MCF 10A (cell line): ENCODE data around the gene ELMO2. TPM values are rescaled to one million over a fixed set of nuclear protein-coding genes. Genes with fewer than 3 reads are reported as not detected.

Source experiments
- BruUV-seq: library from RNA; stranded (reverse); fragments of 400-500 nt; replicated peaks from 2 replicates; lab custom pipeline; 2021; lab: Mats Ljungman, UMichigan
- CTCF ChIA-PET: fragments of 300-600 bp; sonication (Branson Sonifier 250); formaldehyde crosslinking; extraction: SDS; loops from one replicate; lab custom pipeline; 2021; ENCODE audit warnings: antibody characterized with exemption, inconsistent platforms; lab: Yijun Ruan, JAX
- POLR2A ChIA-PET: fragments of 300-600, 350-650 bp; sonication (Branson Sonifier 250); formaldehyde crosslinking; extraction: SDS; loops from one replicate; lab custom pipeline; 2020; ENCODE audit warnings: antibody characterized with exemption, inconsistent platforms; lab: Yijun Ruan, JAX
- DNase-seq: peaks from one replicate; pipeline ENCODE4 v3.0.0-alpha.2; 2018; ENCODE audit not compliant: unreplicated experiment
- H3K27ac Mint-ChIP-seq: one replicate; pipeline ENCODE4 v1.8.0; 2022; ENCODE audit warnings: mild to moderate bottlenecking, low read depth, mixed read lengths; ENCODE audit not compliant: unreplicated experiment
- H3K27me3 Mint-ChIP-seq: one replicate; pipeline ENCODE4 v1.8.0; 2022; ENCODE audit warnings: mixed read lengths; ENCODE audit not compliant: insufficient read depth, unreplicated experiment
- H3K36me3 Mint-ChIP-seq: one replicate; pipeline ENCODE4 v1.8.0; 2022; ENCODE audit warnings: mild to moderate bottlenecking, moderate library complexity, mixed read lengths; ENCODE audit not compliant: insufficient read depth, unreplicated experiment
- H3K4me1 Mint-ChIP-seq: one replicate; pipeline ENCODE4 v1.8.0; 2022; ENCODE audit warnings: mixed read lengths; ENCODE audit not compliant: insufficient read depth, unreplicated experiment
- H3K4me3 Mint-ChIP-seq: one replicate; pipeline ENCODE4 v1.8.0; 2022; ENCODE audit warnings: mild to moderate bottlenecking, moderate library complexity, mixed read lengths; ENCODE audit not compliant: unreplicated experiment
- H3K9me3 Mint-ChIP-seq: one replicate; pipeline ENCODE4 v1.8.0; 2022; ENCODE audit warnings: mixed read lengths; ENCODE audit not compliant: unreplicated experiment
- CTCF ChIP-seq: fragments of 200-600 bp; IDR thresholded peaks from one replicate; pipeline ENCODE4 v1.8.0; 2022; ENCODE audit warnings: antibody characterized with exemption, mild to moderate bottlenecking; ENCODE audit not compliant: unreplicated experiment
- intact Hi-C: fragments of 100-400 bp; cut with micrococcal nuclease; formaldehyde crosslinking; loops from 2 replicates; pipeline ENCODE4 v1.14.1; 2022
- total RNA-seq: library from RNA; stranded (reverse); gene quantifications from 2 replicates; pipeline ENCODE4 v1.2.3, GENCODE V29; 2022

The ELMO2 gene
- total RNA-seq, 1 experiment from 2014 or later: 21.1 TPM

DNA sequence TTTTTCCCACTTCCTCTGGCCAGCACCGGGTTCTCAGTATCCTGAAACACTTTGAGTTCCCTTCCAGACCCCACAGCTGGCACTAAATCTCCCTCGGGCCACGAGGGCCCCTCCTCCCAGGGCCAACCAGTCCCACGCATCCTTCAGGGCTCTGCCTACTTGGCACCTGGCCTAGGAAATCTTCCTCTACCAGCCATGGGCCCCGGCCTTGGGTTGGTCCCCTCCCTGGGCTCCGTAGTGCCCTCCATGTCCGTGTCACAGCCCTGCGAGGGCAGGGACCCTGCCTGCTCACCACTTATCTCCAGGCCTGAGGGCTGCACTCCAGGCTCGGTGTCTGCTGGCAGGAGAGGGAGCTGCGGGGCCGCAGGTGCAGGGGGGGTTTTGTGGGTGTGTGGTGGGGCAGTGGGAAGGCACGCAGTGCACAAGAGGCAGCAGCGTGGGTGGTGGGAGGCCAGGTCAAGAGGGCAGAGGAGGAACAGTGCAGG is 49.3 kb downstream of the ELMO2 start:
- CTCF ChIA-PET: interaction anchor here (0.5 to 6.9 kb wide), 8 partner anchors 8 to 805 kb away, joined by 3 to 43 read pairs (median 3); no protein-coding TSS in a partner anchor
- Mint-ChIP-seq H3K9me3 (no peaks in the 10 kb centered on the region), H3K4me3 (no peak overlapping the region), H3K4me1 (peaks cover 21% of the 10 kb centered on the region), H3K36me3 (peaks cover 25% of the 10 kb centered on the region), H3K27ac (no peak overlapping the region), H3K27me3 (no peaks in the 10 kb centered on the region)
- POLR2A ChIA-PET: interaction anchor here (1.7 kb wide), 1 partner anchor 24 kb away, joined by 5 read pairs; no protein-coding TSS in a partner anchor
- no peak for DNase-seq
- TF ChIP-seq CTCF: no peak
- intact Hi-C loops: no loop called here
- no TSS peak for BruUV-seq

- POLR2A ChIA-PET: interaction anchor here (0.6 to 2.0 kb wide), 2 partner anchors 8 to 610 kb away, joined by 3 to 18 read pairs; no protein-coding TSS in a partner anchor
- CTCF ChIA-PET: interaction anchor here (0.5 to 3.8 kb wide), 6 partner anchors 10 to 272 kb away, joined by 3 to 17 read pairs (median 4); no protein-coding TSS in a partner anchor
- no peak for TF ChIP-seq CTCF
- intact Hi-C loops: no loop called here
- Mint-ChIP-seq H3K27ac (no peak overlapping the region), H3K9me3 (no peaks in the 10 kb centered on the region), H3K36me3 (peaks cover 23% of the 10 kb centered on the region), H3K4me1 (peaks cover 16% of the 10 kb centered on the region), H3K27me3 (no peaks in the 10 kb centered on the region), H3K4me3 (no peak overlapping the region)
- no TSS peak for BruUV-seq
- no peak for DNase-seq
Measured at GRCh38 chr20:46356195-46357029, 50.0 kb downstream of the ELMO2 start.

- BruUV-seq: no TSS peak
- POLR2A ChIA-PET: interaction anchor here (0.6 to 2.0 kb wide), 2 partner anchors 8 to 609 kb away, joined by 3 to 18 read pairs; no protein-coding TSS in a partner anchor
- Mint-ChIP-seq H3K4me3 (no peak overlapping the region), H3K4me1 (peaks cover 14% of the 10 kb centered on the region), H3K27me3 (no peaks in the 10 kb centered on the region), H3K27ac (no peak overlapping the region), H3K36me3 (peaks cover 18% of the 10 kb centered on the region), H3K9me3 (no peaks in the 10 kb centered on the region)
- no peak for DNase-seq
- TF ChIP-seq CTCF: no peak
- intact Hi-C loops: no loop called here
- CTCF ChIA-PET: interaction anchor here (0.7 to 3.8 kb wide), 5 partner anchors 9 to 271 kb away, joined by 3 to 17 read pairs (median 4); no protein-coding TSS in a partner anchor
Measured at GRCh38 chr20:46355778-46356177, 50.6 kb downstream of the ELMO2 start.
